Measurements from ENCODE around the gene GALNT17.

GALNT17 gene

GRCh38 chr7:71132127-71132376 is at the start of gene GALNT17:
Gene GALNT17, plus strand, starts transcription at chr7:71132144.
- no peak for DNase-seq (ENCODE audit: low read depth)

GRCh38 chr7:71095266-71095860 is 36.6 kb upstream of the GALNT17 start:
- DNase-seq (ENCODE audit: low read depth) = no peak

- DNase-seq (ENCODE audit: low read depth) = no peak
Measured at GRCh38 chr7:71096351-71096750, 35.6 kb upstream of the GALNT17 start.

- no peak for DNase-seq (ENCODE audit: low read depth)
Measured at GRCh38 chr7:71106226-71106625, 25.7 kb upstream of the GALNT17 start.

GRCh38 chr7:71112436-71112835 is 19.5 kb upstream of the GALNT17 start:
- DNase-seq (ENCODE audit: low read depth) = no peak

GRCh38 chr7:71120096-71120495 is 11.8 kb upstream of the GALNT17 start:
- DNase-seq (ENCODE audit: low read depth) = no peak

- no peak for DNase-seq (ENCODE audit: low read depth)
Measured at GRCh38 chr7:71129126-71129525, 2.8 kb upstream of the GALNT17 start.

- no peak for DNase-seq (ENCODE audit: low read depth)
Measured at GRCh38 chr7:71130031-71130679, 1.8 kb upstream of the GALNT17 start.

- no peak for DNase-seq (ENCODE audit: low read depth)
Measured at GRCh38 chr7:71131256-71132126, 453 bp upstream of the GALNT17 start.

- no peak for DNase-seq (ENCODE audit: low read depth)
Measured at GRCh38 chr7:71132377-71133231, 660 bp downstream of the GALNT17 start.

- DNase-seq (ENCODE audit: low read depth) = no peak
Measured at GRCh38 chr7:71133232-71133622, 1.3 kb downstream of the GALNT17 start.

GRCh38 chr7:71133856-71134255 is 1.9 kb downstream of the GALNT17 start:
- no peak for DNase-seq (ENCODE audit: low read depth)

GRCh38 chr7:71135116-71135515 is 3.2 kb downstream of the GALNT17 start:
- DNase-seq (ENCODE audit: low read depth) = no peak

GRCh38 chr7:71135663-71136062 is 3.7 kb downstream of the GALNT17 start:
- no peak for DNase-seq (ENCODE audit: low read depth)

- no peak for DNase-seq (ENCODE audit: low read depth)
Measured at GRCh38 chr7:71137479-71137878, 5.5 kb downstream of the GALNT17 start.

GRCh38 chr7:71140264-71140663 is 8.3 kb downstream of the GALNT17 start:
- no peak for DNase-seq (ENCODE audit: low read depth)

- no peak for DNase-seq (ENCODE audit: low read depth)
Measured at GRCh38 chr7:71144963-71145362, 13.0 kb downstream of the GALNT17 start.

- no peak for DNase-seq (ENCODE audit: low read depth)
Measured at GRCh38 chr7:71145906-71146901, 14.3 kb downstream of the GALNT17 start.

GRCh38 chr7:71148098-71148497 is 16.2 kb downstream of the GALNT17 start:
- no peak for DNase-seq (ENCODE audit: low read depth)

GRCh38 chr7:71155236-71155635 is 23.3 kb downstream of the GALNT17 start:
- no peak for DNase-seq (ENCODE audit: low read depth)

- DNase-seq (ENCODE audit: low read depth) = no peak
Measured at GRCh38 chr7:71157757-71158156, 25.8 kb downstream of the GALNT17 start.

Data from activated T-cell treated with anti-CD3 and anti-CD28 coated beads for 1 hour (primary cell).